ENCODE results near the gene LHFPL6.

LHFPL6 gene

DNA sequence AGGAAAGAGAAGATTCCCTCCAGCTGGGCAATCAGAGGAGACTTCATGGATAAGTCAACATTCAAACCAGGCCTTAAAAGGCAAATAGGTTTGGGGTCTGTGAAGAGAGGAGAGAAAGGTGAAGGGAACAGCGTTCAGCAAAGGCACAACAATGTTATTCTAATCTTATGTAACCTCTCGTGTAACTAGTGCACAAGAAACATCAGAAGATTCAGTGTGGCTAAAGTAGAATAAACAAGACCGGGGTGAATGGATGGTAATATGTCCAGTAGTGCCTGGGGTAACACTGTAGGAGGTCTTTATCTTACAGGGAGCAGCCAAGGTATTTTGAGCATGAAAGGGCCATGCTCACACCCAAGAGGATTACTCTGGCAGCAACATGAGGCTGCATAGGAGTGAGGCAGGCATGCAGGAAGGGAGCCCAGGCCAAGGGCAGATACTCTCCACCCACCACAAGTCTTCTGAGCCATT lies 24.1 kb downstream of the LHFPL6 start:
- Histone ChIP-seq H3K27ac (ENCODE audit: low read depth in 2 of 2, low read length in 2 of 2) (no peak overlapping the region), H3K4me1 (ENCODE audit: control insufficient read depth in 2 of 2, insufficient read depth in 2 of 2, low read length in 2 of 2) (no peaks in the 10 kb centered on the region), H3K9me3 (ENCODE audit: control insufficient read depth in 2 of 2, low read length in 2 of 2) (no peaks in the 10 kb centered on the region), H3K9ac (ENCODE audit: low read depth in 1 of 2, low read length in 2 of 2) (no peak overlapping the region), H3K4me3 (ENCODE audit: low read length in 2 of 2) (no peak overlapping the region), H3K27me3 (ENCODE audit: control insufficient read depth in 2 of 2, insufficient read depth in 2 of 2, low read length in 2 of 2) (no peaks in the 10 kb centered on the region), H3K36me3 (ENCODE audit: control insufficient read depth in 2 of 2, insufficient read depth in 2 of 2, low read length in 2 of 2) (no peaks in the 10 kb centered on the region)

DNA sequence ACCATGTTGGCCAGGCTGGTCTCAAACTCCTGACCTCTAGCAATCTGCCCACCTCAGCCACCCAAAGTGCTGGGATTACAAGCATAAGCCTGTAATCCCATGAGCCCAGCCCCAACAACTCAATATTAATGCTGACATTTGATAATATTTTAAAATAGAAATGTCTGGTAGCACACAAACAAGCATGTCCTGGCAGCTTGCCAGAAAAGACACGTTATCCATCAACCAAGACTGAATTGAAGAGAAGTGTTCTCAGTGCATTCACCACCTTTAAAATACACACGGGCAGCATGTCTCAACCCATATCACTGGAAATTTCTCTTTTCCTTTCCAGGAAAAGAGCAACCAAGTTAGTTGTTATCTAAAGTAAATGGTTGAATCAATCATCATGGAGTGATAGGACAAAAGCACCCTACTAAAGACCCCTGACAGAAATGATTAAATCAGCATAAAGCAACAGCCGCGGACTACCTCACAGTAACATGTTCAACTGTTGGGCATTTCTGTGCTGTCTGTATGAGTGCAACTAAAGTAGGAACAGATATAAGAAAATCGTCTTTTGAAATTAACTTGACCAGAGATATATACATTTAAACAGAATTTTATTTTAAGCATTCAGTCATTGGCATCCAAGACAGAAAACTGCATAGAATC lies 25.0 kb downstream of the LHFPL6 start:
- H3K27me3 ChIP-seq (ENCODE audit: control insufficient read depth in 2 of 2, insufficient read depth in 2 of 2, low read length in 2 of 2) = no peaks in the 10 kb centered on the region
- H3K9ac ChIP-seq (ENCODE audit: low read depth in 1 of 2, low read length in 2 of 2) = no peak overlapping the region
- H3K9me3 ChIP-seq (ENCODE audit: control insufficient read depth in 2 of 2, low read length in 2 of 2) = no peaks in the 10 kb centered on the region
- H3K4me1 ChIP-seq (ENCODE audit: control insufficient read depth in 2 of 2, insufficient read depth in 2 of 2, low read length in 2 of 2) = no peaks in the 10 kb centered on the region
- H3K4me3 ChIP-seq (ENCODE audit: low read length in 2 of 2) = no peak overlapping the region
- no peak overlapping the region for H3K27ac ChIP-seq (ENCODE audit: low read depth in 2 of 2, low read length in 2 of 2)
- no peaks in the 10 kb centered on the region for H3K36me3 ChIP-seq (ENCODE audit: control insufficient read depth in 2 of 2, insufficient read depth in 2 of 2, low read length in 2 of 2)

DNA sequence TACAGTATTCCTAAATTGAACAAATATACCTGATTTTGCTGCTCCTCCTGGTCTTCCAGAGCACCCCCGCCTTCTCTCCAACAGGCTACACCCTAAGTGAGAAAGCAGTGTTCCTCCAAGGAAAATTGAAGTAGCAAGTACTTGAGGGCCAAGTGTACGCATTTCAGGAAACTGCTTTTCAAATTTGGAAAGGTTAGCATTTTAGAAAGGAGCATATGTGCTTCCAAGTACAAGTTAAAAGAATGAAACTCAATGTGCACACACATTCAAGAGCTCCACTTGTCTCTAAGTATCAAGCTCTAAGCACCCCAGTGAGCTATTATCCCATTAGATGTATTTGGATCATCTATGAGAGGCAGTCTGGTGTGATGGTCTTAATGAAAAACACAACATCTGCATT lies 25.8 kb downstream of the LHFPL6 start:
- H3K4me3 ChIP-seq (ENCODE audit: low read length in 2 of 2) = no peak overlapping the region
- no peaks in the 10 kb centered on the region for H3K4me1 ChIP-seq (ENCODE audit: control insufficient read depth in 2 of 2, insufficient read depth in 2 of 2, low read length in 2 of 2)
- H3K27me3 ChIP-seq (ENCODE audit: control insufficient read depth in 2 of 2, insufficient read depth in 2 of 2, low read length in 2 of 2) = no peaks in the 10 kb centered on the region
- no peaks in the 10 kb centered on the region for H3K36me3 ChIP-seq (ENCODE audit: control insufficient read depth in 2 of 2, insufficient read depth in 2 of 2, low read length in 2 of 2)
- H3K27ac ChIP-seq (ENCODE audit: low read depth in 2 of 2, low read length in 2 of 2) = no peak overlapping the region
- H3K9ac ChIP-seq (ENCODE audit: low read depth in 1 of 2, low read length in 2 of 2) = no peak overlapping the region
- H3K9me3 ChIP-seq (ENCODE audit: control insufficient read depth in 2 of 2, low read length in 2 of 2) = no peaks in the 10 kb centered on the region

GRCh38 chr13:39575641-39576238 lies 27.3 kb downstream of the LHFPL6 start:
- no peaks in the 10 kb centered on the region for H3K27me3 ChIP-seq (ENCODE audit: control insufficient read depth in 2 of 2, insufficient read depth in 2 of 2, low read length in 2 of 2)
- H3K9me3 ChIP-seq (ENCODE audit: control insufficient read depth in 2 of 2, low read length in 2 of 2) = no peaks in the 10 kb centered on the region
- no peak overlapping the region for H3K4me3 ChIP-seq (ENCODE audit: low read length in 2 of 2)
- H3K4me1 ChIP-seq (ENCODE audit: control insufficient read depth in 2 of 2, insufficient read depth in 2 of 2, low read length in 2 of 2) = no peaks in the 10 kb centered on the region
- no peak overlapping the region for H3K27ac ChIP-seq (ENCODE audit: low read depth in 2 of 2, low read length in 2 of 2)
- H3K36me3 ChIP-seq (ENCODE audit: control insufficient read depth in 2 of 2, insufficient read depth in 2 of 2, low read length in 2 of 2) = no peaks in the 10 kb centered on the region
- no peak overlapping the region for H3K9ac ChIP-seq (ENCODE audit: low read depth in 1 of 2, low read length in 2 of 2)

- no peaks in the 10 kb centered on the region for H3K9me3 ChIP-seq (ENCODE audit: control insufficient read depth in 2 of 2, low read length in 2 of 2)
- H3K36me3 ChIP-seq (ENCODE audit: control insufficient read depth in 2 of 2, insufficient read depth in 2 of 2, low read length in 2 of 2) = no peaks in the 10 kb centered on the region
- H3K27me3 ChIP-seq (ENCODE audit: control insufficient read depth in 2 of 2, insufficient read depth in 2 of 2, low read length in 2 of 2) = no peaks in the 10 kb centered on the region
- H3K4me1 ChIP-seq (ENCODE audit: control insufficient read depth in 2 of 2, insufficient read depth in 2 of 2, low read length in 2 of 2) = no peaks in the 10 kb centered on the region
- H3K9ac ChIP-seq (ENCODE audit: low read depth in 1 of 2, low read length in 2 of 2) = no peak overlapping the region
- H3K4me3 ChIP-seq (ENCODE audit: low read length in 2 of 2) = no peak overlapping the region
- no peak overlapping the region for H3K27ac ChIP-seq (ENCODE audit: low read depth in 2 of 2, low read length in 2 of 2)
Measured at GRCh38 chr13:39571502-39572092, 31.4 kb downstream of the LHFPL6 start.

- H3K4me1 ChIP-seq (ENCODE audit: control insufficient read depth in 2 of 2, insufficient read depth in 2 of 2, low read length in 2 of 2) = no peaks in the 10 kb centered on the region
- no peak overlapping the region for H3K4me3 ChIP-seq (ENCODE audit: low read length in 2 of 2)
- H3K9ac ChIP-seq (ENCODE audit: low read depth in 1 of 2, low read length in 2 of 2) = no peak overlapping the region
- H3K27me3 ChIP-seq (ENCODE audit: control insufficient read depth in 2 of 2, insufficient read depth in 2 of 2, low read length in 2 of 2) = no peaks in the 10 kb centered on the region
- no peaks in the 10 kb centered on the region for H3K9me3 ChIP-seq (ENCODE audit: control insufficient read depth in 2 of 2, low read length in 2 of 2)
- H3K27ac ChIP-seq (ENCODE audit: low read depth in 2 of 2, low read length in 2 of 2) = no peak overlapping the region
- no peaks in the 10 kb centered on the region for H3K36me3 ChIP-seq (ENCODE audit: control insufficient read depth in 2 of 2, insufficient read depth in 2 of 2, low read length in 2 of 2)
Measured at GRCh38 chr13:39567569-39567968, 35.4 kb downstream of the LHFPL6 start.

DNA sequence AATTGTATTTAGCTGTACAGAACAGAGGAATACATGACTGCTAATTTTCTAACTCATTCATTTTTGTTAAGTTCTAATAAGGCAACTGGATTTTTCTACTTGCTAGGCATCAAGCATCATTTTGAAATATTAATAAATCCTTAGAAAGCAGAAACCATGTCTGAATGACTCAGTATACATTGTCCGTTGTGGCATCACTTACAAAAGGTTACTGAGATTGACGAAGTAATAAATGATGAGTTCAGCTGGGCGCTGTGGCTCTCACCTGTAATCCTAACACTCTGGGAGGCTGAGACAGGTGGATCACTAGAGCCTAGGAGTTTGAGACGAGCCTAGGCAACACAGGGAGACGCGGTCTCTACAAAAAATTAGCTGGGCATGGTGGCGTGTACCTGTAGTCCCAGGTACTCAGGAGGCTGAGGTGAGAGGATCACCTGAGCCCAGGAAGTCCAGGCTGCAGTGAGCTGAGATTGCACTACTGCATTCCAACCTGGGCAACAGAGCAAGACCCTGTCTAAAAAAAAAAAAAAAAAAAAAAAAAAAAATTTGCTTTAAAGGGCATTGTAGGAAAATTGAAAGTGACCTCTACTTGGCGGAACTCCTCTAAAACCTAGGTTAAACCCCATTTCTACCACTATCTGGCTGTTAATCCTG lies 36.6 kb downstream of the LHFPL6 start:
- H3K27me3 ChIP-seq (ENCODE audit: control insufficient read depth in 2 of 2, insufficient read depth in 2 of 2, low read length in 2 of 2) = no peaks in the 10 kb centered on the region
- H3K9ac ChIP-seq (ENCODE audit: low read depth in 1 of 2, low read length in 2 of 2) = no peak overlapping the region
- H3K4me1 ChIP-seq (ENCODE audit: control insufficient read depth in 2 of 2, insufficient read depth in 2 of 2, low read length in 2 of 2) = no peaks in the 10 kb centered on the region
- no peak overlapping the region for H3K27ac ChIP-seq (ENCODE audit: low read depth in 2 of 2, low read length in 2 of 2)
- no peak overlapping the region for H3K4me3 ChIP-seq (ENCODE audit: low read length in 2 of 2)
- H3K36me3 ChIP-seq (ENCODE audit: control insufficient read depth in 2 of 2, insufficient read depth in 2 of 2, low read length in 2 of 2) = no peaks in the 10 kb centered on the region
- no peaks in the 10 kb centered on the region for H3K9me3 ChIP-seq (ENCODE audit: control insufficient read depth in 2 of 2, low read length in 2 of 2)

GRCh38 chr13:39565036-39565949 lies 37.7 kb downstream of the LHFPL6 start:
- no peak overlapping the region for H3K27ac ChIP-seq (ENCODE audit: low read depth in 2 of 2, low read length in 2 of 2)
- no peak overlapping the region for H3K9ac ChIP-seq (ENCODE audit: low read depth in 1 of 2, low read length in 2 of 2)
- H3K27me3 ChIP-seq (ENCODE audit: control insufficient read depth in 2 of 2, insufficient read depth in 2 of 2, low read length in 2 of 2) = no peaks in the 10 kb centered on the region
- no peaks in the 10 kb centered on the region for H3K4me1 ChIP-seq (ENCODE audit: control insufficient read depth in 2 of 2, insufficient read depth in 2 of 2, low read length in 2 of 2)
- H3K36me3 ChIP-seq (ENCODE audit: control insufficient read depth in 2 of 2, insufficient read depth in 2 of 2, low read length in 2 of 2) = no peaks in the 10 kb centered on the region
- no peaks in the 10 kb centered on the region for H3K9me3 ChIP-seq (ENCODE audit: control insufficient read depth in 2 of 2, low read length in 2 of 2)
- H3K4me3 ChIP-seq (ENCODE audit: low read length in 2 of 2) = no peak overlapping the region

DNA sequence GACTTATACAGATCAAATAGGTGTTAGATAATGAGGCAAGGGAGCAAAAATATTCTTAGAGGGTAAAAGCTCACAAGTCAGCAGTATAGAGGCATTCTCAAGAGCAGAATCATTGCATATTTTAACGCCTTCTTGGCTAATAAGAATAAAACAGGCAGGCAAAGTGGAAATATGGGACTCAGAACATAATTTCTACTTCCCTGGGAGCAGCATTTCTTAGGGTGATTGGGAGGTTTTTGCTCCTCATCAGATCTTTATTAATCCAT lies 39.6 kb downstream of the LHFPL6 start:
- H3K36me3 ChIP-seq (ENCODE audit: control insufficient read depth in 2 of 2, insufficient read depth in 2 of 2, low read length in 2 of 2) = no peaks in the 10 kb centered on the region
- no peak overlapping the region for H3K9ac ChIP-seq (ENCODE audit: low read depth in 1 of 2, low read length in 2 of 2)
- no peaks in the 10 kb centered on the region for H3K9me3 ChIP-seq (ENCODE audit: control insufficient read depth in 2 of 2, low read length in 2 of 2)
- H3K4me3 ChIP-seq (ENCODE audit: low read length in 2 of 2) = no peak overlapping the region
- no peak overlapping the region for H3K27ac ChIP-seq (ENCODE audit: low read depth in 2 of 2, low read length in 2 of 2)
- H3K4me1 ChIP-seq (ENCODE audit: control insufficient read depth in 2 of 2, insufficient read depth in 2 of 2, low read length in 2 of 2) = no peaks in the 10 kb centered on the region
- no peaks in the 10 kb centered on the region for H3K27me3 ChIP-seq (ENCODE audit: control insufficient read depth in 2 of 2, insufficient read depth in 2 of 2, low read length in 2 of 2)

GRCh38 chr13:39561971-39562370 lies 41.0 kb downstream of the LHFPL6 start:
- H3K9ac ChIP-seq (ENCODE audit: low read depth in 1 of 2, low read length in 2 of 2) = no peak overlapping the region
- no peaks in the 10 kb centered on the region for H3K27me3 ChIP-seq (ENCODE audit: control insufficient read depth in 2 of 2, insufficient read depth in 2 of 2, low read length in 2 of 2)
- no peak overlapping the region for H3K27ac ChIP-seq (ENCODE audit: low read depth in 2 of 2, low read length in 2 of 2)
- no peaks in the 10 kb centered on the region for H3K36me3 ChIP-seq (ENCODE audit: control insufficient read depth in 2 of 2, insufficient read depth in 2 of 2, low read length in 2 of 2)
- no peaks in the 10 kb centered on the region for H3K4me1 ChIP-seq (ENCODE audit: control insufficient read depth in 2 of 2, insufficient read depth in 2 of 2, low read length in 2 of 2)
- no peak overlapping the region for H3K4me3 ChIP-seq (ENCODE audit: low read length in 2 of 2)
- H3K9me3 ChIP-seq (ENCODE audit: control insufficient read depth in 2 of 2, low read length in 2 of 2) = no peaks in the 10 kb centered on the region
